HG03108 (cell line): ENCODE results near the gene CACNA1H.
"Not testable (repeated sequence)": the region's sequence is repeated elsewhere in the genome, so short reads cannot be mapped to it uniquely, and the experiment has no call there.

Source experiments
- ATAC-seq: cut with Tn5 transposase; IDR thresholded peaks from one replicate; pipeline ENCODE4 v1.9.1; 2021; ENCODE audit warnings: moderate library complexity; ENCODE audit not compliant: unreplicated experiment

Gene CACNA1H

GRCh38 chr16:1263591-1264344, 110.9 kb downstream of the CACNA1H start:
- ATAC-seq = no peak

GRCh38 chr16:1264345-1265089, 111.6 kb downstream of the CACNA1H start:
- no peak for ATAC-seq

GRCh38 chr16:1265090-1265630, 112.3 kb downstream of the CACNA1H start:
- no peak for ATAC-seq

GRCh38 chr16:1265826-1266225, 112.9 kb downstream of the CACNA1H start:
- no peak for ATAC-seq

- ATAC-seq = not testable (repeated sequence)
Observed at GRCh38 chr16:1269418-1269817, 116.5 kb downstream of the CACNA1H start.

GRCh38 chr16:1271380-1271723, 118.4 kb downstream of the CACNA1H start:
- no peak for ATAC-seq
